Neural cell (in vitro differentiated cells): ENCODE data around the gene MAST4.

Experiments
- CTCF ChIP-seq: fragments of 450-650 bp; IDR thresholded peaks from 2 replicates; pipeline ENCODE4 v1.5.1; 2014; ENCODE audit warnings: antibody characterized with exemption, mild to moderate bottlenecking, moderate library complexity; ENCODE audit not compliant: poor library complexity, severe bottlenecking
- EP300 ChIP-seq: fragments of 450-650 bp; conservative IDR thresholded peaks from 2 replicates; pipeline ENCODE4 v1.6.1; 2014; ENCODE audit warnings: antibody characterized with exemption, mild to moderate bottlenecking, moderate library complexity; ENCODE audit not compliant: poor library complexity, severe bottlenecking
- EZH2 ChIP-seq: fragments of 200-600, 300-800 bp; shearing (Covaris generic), sonication (generic); IDR thresholded peaks from 2 replicates; pipeline ENCODE4 v1.6.1; 2014; ENCODE audit warnings: antibody characterized with exemption, low read length, borderline replicate concordance, mild to moderate bottlenecking; ENCODE audit not compliant: insufficient read depth, poor library complexity, severe bottlenecking
- MXI1 ChIP-seq: fragments of 450-650 bp; conservative IDR thresholded peaks from 2 replicates; pipeline ENCODE4 v1.6.1; 2014; ENCODE audit warnings: antibody characterized with exemption, mild to moderate bottlenecking; ENCODE audit not compliant: poor library complexity, severe bottlenecking
- POLR2AphosphoS5 ChIP-seq: IDR thresholded peaks from 2 replicates; pipeline ENCODE4 v1.6.1; 2012
- RAD21 ChIP-seq: fragments of 450-650 bp; conservative IDR thresholded peaks from 2 replicates; pipeline ENCODE4 v1.6.1; 2014; ENCODE audit warnings: antibody characterized with exemption, mild to moderate bottlenecking, moderate library complexity
- REST ChIP-seq: IDR thresholded peaks from 2 replicates; pipeline ENCODE4 v1.6.1; 2012; ENCODE audit warnings: borderline replicate concordance
- SMC3 ChIP-seq: fragments of 450-650 bp; conservative IDR thresholded peaks from 2 replicates; pipeline ENCODE4 v1.6.1; 2014; ENCODE audit warnings: antibody characterized with exemption, mild to moderate bottlenecking, moderate library complexity; ENCODE audit not compliant: poor library complexity
- TAF1 ChIP-seq: IDR thresholded peaks from 2 replicates; pipeline ENCODE4 v1.6.1; 2012; ENCODE audit warnings: low read depth

DNA sequence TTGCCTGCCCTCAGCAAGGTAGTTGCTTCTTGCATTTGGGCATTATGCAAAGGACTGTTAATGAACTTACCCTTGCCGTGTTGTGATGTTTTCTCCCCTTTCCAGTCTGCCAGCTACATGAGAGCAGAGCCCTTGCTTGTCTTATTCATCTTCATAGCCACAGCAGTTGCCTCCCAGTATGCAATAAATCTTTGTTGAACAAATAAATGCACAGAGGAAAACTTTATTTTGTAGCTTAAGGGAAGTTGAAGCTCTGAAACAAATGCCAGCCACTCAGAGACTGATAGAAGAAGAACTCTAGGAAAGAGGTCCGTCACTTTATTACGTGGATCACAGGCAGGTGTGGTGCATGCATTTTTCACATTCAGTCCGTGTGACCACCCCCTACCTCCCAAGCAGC, 19.7 kb downstream of the MAST4 start:
- TF ChIP-seq CTCF (no peak), RAD21 (no peak), EZH2 (no peak), SMC3 (no peak), POLR2AphosphoS5 (no peak), REST (no peak), TAF1 (no peak), EP300 (no peak), MXI1 (no peak)
